ENCODE measurements around the gene RAPGEF3. TPM values are rescaled to one million over a fixed set of nuclear protein-coding genes. Genes with fewer than 3 reads are reported as not detected.

The RAPGEF3 gene
- total and polyA plus RNA-seq, 2 of the 13 experiments (the other 11 are each of a cell fraction or from before 2014, with no cell fraction given): 0.07 TPM

- no peak for FAIRE-seq
- Histone ChIP-seq H3K27me3 (ENCODE audit: control insufficient read depth in 1 of 2, insufficient read depth in 2 of 2, low read length in 2 of 2) (no peaks in the 10 kb centered on the region; a peak in 1 of 5 replicates), H4K20me1 (ENCODE audit: insufficient read depth, low read length) (no peaks in the 10 kb centered on the region), H3K36me3 (replicated peaks in 1 of 2; ENCODE audit: control insufficient read depth in 1 of 2, insufficient read depth in 2 of 2, low read length in 2 of 2) (no peaks in the 10 kb centered on the region), H3K79me2 (ENCODE audit: insufficient read depth, low read length) (no peaks in the 10 kb centered on the region), H3K4me1 (ENCODE audit: insufficient read depth, low read length) (peaks cover 12% of the 10 kb centered on the region), H3K9ac (ENCODE audit: insufficient read depth, low read depth, low read length) (no peak overlapping the region), H3K4me2 (ENCODE audit: low read depth, low read length) (no peak overlapping the region), H2AFZ (ENCODE audit: low read length) (no peak overlapping the region), H3K27ac (ENCODE audit: extremely low read length, insufficient read depth, low read length) (no peak overlapping the region), H3K9me3 (ENCODE audit: low read length) (no peaks in the 10 kb centered on the region), H3K4me3 (replicated peaks in 1 of 3; ENCODE audit: insufficient read depth in 1 of 3, low read depth in 2 of 3, low read length in 3 of 3) (no peak overlapping the region)
- CTCF ChIA-PET (ENCODE audit: low intra/inter-chr PET ratio, low total read pairs): interaction anchor here (1.2 to 3.9 kb wide), 7 partner anchors 27 to 123 kb away, joined by 3 to 56 read pairs (median 5); no protein-coding TSS in a partner anchor
- no peak for DNase-seq (ENCODE audit: low spot score)
- WGBS (ENCODE audit: low lambda C conversion rate): 34% methylated on average over 5 of the region's 5 CpGs
- in situ Hi-C loops (cut with HindIII; ENCODE audit: extremely low pct_ligation_motif_present, low pct_unique_long_range_greater_than_20kb) (loop anchor here (5.0 kb wide), 2 partner anchors 62 to 122 kb away; no protein-coding TSS in a partner anchor), intact Hi-C loops (cut with micrococcal nuclease; ENCODE audit: unreplicated experiment) (loop anchor here (1.0 kb wide), 2 partner anchors 64 to 123 kb away; no protein-coding TSS in a partner anchor)
- POLR2A ChIA-PET: no interaction called here
- no TSS peak for BruUV-seq (replicated peaks)
- ATAC-seq: no peak
- TF ChIP-seq ZSCAN25 (CRISPR knock-in tag; IDR thresholded peaks at IDR 0.05) (no peak), PAXIP1 (CRISPR knock-in tag; conservative IDR thresholded peaks at IDR 0.05) (no peak), KLF12 (CRISPR knock-in tag; IDR thresholded peaks at IDR 0.05; ENCODE audit: borderline replicate concordance) (no peak), FOSL2 (CRISPR knock-in tag; IDR thresholded peaks at IDR 0.05) (no peak), ZNF138 (CRISPR knock-in tag; IDR thresholded peaks at IDR 0.05; ENCODE audit: low read depth) (no peak), TMF1 (CRISPR knock-in tag; IDR thresholded peaks at IDR 0.05; ENCODE audit: low read depth) (no peak), KDM3A (CRISPR knock-in tag; IDR thresholded peaks at IDR 0.05; ENCODE audit: low read depth) (no peak), ZNF468 (CRISPR knock-in tag; IDR thresholded peaks at IDR 0.05) (no peak), FIP1L1 (IDR thresholded peaks at IDR 0.05; ENCODE audit: borderline replicate concordance, insufficient read depth, low read depth, low read length) (no peak), USF2 (IDR thresholded peaks at IDR 0.05; ENCODE audit: low read depth, low read length) (no peak), USF2 (CRISPR knock-in tag; IDR thresholded peaks at IDR 0.05; ENCODE audit: borderline replicate concordance) (no peak), MAFG (CRISPR knock-in tag; IDR thresholded peaks at IDR 0.05) (no peak), HDAC2 (CRISPR knock-in tag; IDR thresholded peaks at IDR 0.05) (no peak), IKZF1 (IDR thresholded peaks at IDR 0.05) (no peak), ZNF564 (CRISPR knock-in tag; IDR thresholded peaks at IDR 0.05) (no peak), MNT (IDR thresholded peaks at IDR 0.05) (no peak), HBP1 (CRISPR knock-in tag; IDR thresholded peaks at IDR 0.05; ENCODE audit: low read depth) (no peak)
Measured at GRCh38 chr12:47714826-47715386, 43.8 kb downstream of the RAPGEF3 start.
